ENCODE data around the gene ARHGAP31. TPM values are rescaled to one million over a fixed set of nuclear protein-coding genes. Genes with fewer than 3 reads are reported as not detected.
A peak's percentile ranks its signal among the peaks of the same experiment; 100 is the strongest.

The ARHGAP31 gene
- total RNA-seq, 1 donor, result 4.0 TPM

GRCh38 chr3:119433613-119434325, 139.6 kb downstream of the ARHGAP31 start:
- Histone ChIP-seq H3K4me3 (ENCODE audit: low read length) (no peak overlapping the region), H3K4me1 (ENCODE audit: insufficient read depth, low read length) (no peaks in the 10 kb centered on the region), H3K27me3 (ENCODE audit: insufficient read depth, low read length) (no peaks in the 10 kb centered on the region), H3K9me3 (ENCODE audit: low read depth, low read length) (peaks cover 19% of the 10 kb centered on the region)

- H3K4me3 ChIP-seq (ENCODE audit: low read length), result no peak overlapping the region
- H3K4me1 ChIP-seq (ENCODE audit: insufficient read depth, low read length), result no peaks in the 10 kb centered on the region
- peaks cover 10% of the 10 kb centered on the region for H3K9me3 ChIP-seq (ENCODE audit: low read depth, low read length)
- no peaks in the 10 kb centered on the region for H3K27me3 ChIP-seq (ENCODE audit: insufficient read depth, low read length)
These were observed 140.5 kb downstream of the ARHGAP31 start for GRCh38 chr3:119434703-119435102.

- Histone ChIP-seq H3K9me3 (ENCODE audit: low read depth, low read length) (no peaks in the 10 kb centered on the region), H3K27me3 (ENCODE audit: insufficient read depth, low read length) (no peaks in the 10 kb centered on the region), H3K4me3 (ENCODE audit: low read length) (no peak overlapping the region), H3K4me1 (ENCODE audit: insufficient read depth, low read length) (no peaks in the 10 kb centered on the region)
These were observed 142.8 kb downstream of the ARHGAP31 start for GRCh38 chr3:119436977-119437376.

- no peaks in the 10 kb centered on the region for H3K9me3 ChIP-seq (ENCODE audit: low read depth, low read length)
- H3K4me1 ChIP-seq (ENCODE audit: insufficient read depth, low read length), result no peaks in the 10 kb centered on the region
- H3K27me3 ChIP-seq (ENCODE audit: insufficient read depth, low read length), result no peaks in the 10 kb centered on the region
- H3K4me3 ChIP-seq (ENCODE audit: low read length), result no peak overlapping the region
These were observed 143.6 kb downstream of the ARHGAP31 start for GRCh38 chr3:119437691-119438258.

GRCh38 chr3:119443179-119443578, 149.0 kb downstream of the ARHGAP31 start:
- H3K4me3 ChIP-seq (ENCODE audit: low read length), result no peak overlapping the region
- no peaks in the 10 kb centered on the region for H3K27me3 ChIP-seq (ENCODE audit: insufficient read depth, low read length)
- no peaks in the 10 kb centered on the region for H3K4me1 ChIP-seq (ENCODE audit: insufficient read depth, low read length)
- H3K9me3 ChIP-seq (ENCODE audit: low read depth, low read length), result no peaks in the 10 kb centered on the region

GRCh38 chr3:119444590-119444989, 150.4 kb downstream of the ARHGAP31 start:
- H3K27me3 ChIP-seq (ENCODE audit: insufficient read depth, low read length), result no peaks in the 10 kb centered on the region
- H3K4me1 ChIP-seq (ENCODE audit: insufficient read depth, low read length), result no peaks in the 10 kb centered on the region
- H3K9me3 ChIP-seq (ENCODE audit: low read depth, low read length), result no peaks in the 10 kb centered on the region
- no peak overlapping the region for H3K4me3 ChIP-seq (ENCODE audit: low read length)

- no peaks in the 10 kb centered on the region for H3K27me3 ChIP-seq (ENCODE audit: insufficient read depth, low read length)
- no peaks in the 10 kb centered on the region for H3K9me3 ChIP-seq (ENCODE audit: low read depth, low read length)
- no peak overlapping the region for H3K4me3 ChIP-seq (ENCODE audit: low read length)
- peaks cover 18% of the 10 kb centered on the region for H3K4me1 ChIP-seq (ENCODE audit: insufficient read depth, low read length)
These were observed 159.6 kb downstream of the ARHGAP31 start for GRCh38 chr3:119453822-119454221.

GRCh38 chr3:119456469-119456868, 162.3 kb downstream of the ARHGAP31 start:
- Histone ChIP-seq H3K9me3 (ENCODE audit: low read depth, low read length) (no peaks in the 10 kb centered on the region), H3K27me3 (ENCODE audit: insufficient read depth, low read length) (no peaks in the 10 kb centered on the region), H3K4me1 (ENCODE audit: insufficient read depth, low read length) (peaks cover 23% of the 10 kb centered on the region), H3K4me3 (ENCODE audit: low read length) (no peak overlapping the region)

GRCh38 chr3:119457246-119457645, 163.1 kb downstream of the ARHGAP31 start:
- peaks cover 26% of the 10 kb centered on the region for H3K4me1 ChIP-seq (ENCODE audit: insufficient read depth, low read length)
- no peak overlapping the region for H3K4me3 ChIP-seq (ENCODE audit: low read length)
- H3K27me3 ChIP-seq (ENCODE audit: insufficient read depth, low read length), result no peaks in the 10 kb centered on the region
- no peaks in the 10 kb centered on the region for H3K9me3 ChIP-seq (ENCODE audit: low read depth, low read length)

- Histone ChIP-seq H3K4me1 (ENCODE audit: insufficient read depth, low read length) (peaks cover 26% of the 10 kb centered on the region), H3K4me3 (ENCODE audit: low read length) (peak within 1 kb of the TSS; percentile 83), H3K9me3 (ENCODE audit: low read depth, low read length) (no peaks in the 10 kb centered on the region), H3K27me3 (ENCODE audit: insufficient read depth, low read length) (no peaks in the 10 kb centered on the region)
These were observed 169.3 kb downstream of the ARHGAP31 start, which contains the start of gene TMEM39A for GRCh38 chr3:119463171-119464169. TMEM39A (minus strand) TSS chr3:119463615; CDS start chr3:119462074, 1,541 bp downstream.

GRCh38 chr3:119468041-119468440, 173.9 kb downstream of the ARHGAP31 start:
- no peak overlapping the region for H3K4me3 ChIP-seq (ENCODE audit: low read length)
- H3K9me3 ChIP-seq (ENCODE audit: low read depth, low read length), result no peaks in the 10 kb centered on the region
- peaks cover 24% of the 10 kb centered on the region for H3K4me1 ChIP-seq (ENCODE audit: insufficient read depth, low read length)
- H3K27me3 ChIP-seq (ENCODE audit: insufficient read depth, low read length), result no peaks in the 10 kb centered on the region

- H3K9me3 ChIP-seq (ENCODE audit: low read depth, low read length), result no peaks in the 10 kb centered on the region
- peaks cover 19% of the 10 kb centered on the region for H3K4me1 ChIP-seq (ENCODE audit: insufficient read depth, low read length)
- no peaks in the 10 kb centered on the region for H3K27me3 ChIP-seq (ENCODE audit: insufficient read depth, low read length)
- H3K4me3 ChIP-seq (ENCODE audit: low read length), result peak overlapping the region; percentile 85
These were observed 175.4 kb downstream of the ARHGAP31 start for GRCh38 chr3:119469418-119470189.
